ENCODE results near the gene ZNF473. TPM values are rescaled to one million over a fixed set of nuclear protein-coding genes. Genes with fewer than 3 reads are reported as not detected.
A peak's percentile ranks its signal among the peaks of the same experiment; 100 is the strongest.
"Not testable (repeated sequence)": the region's sequence is repeated elsewhere in the genome, so short reads cannot be mapped to it uniquely, and the experiment has no call there.

ZNF473 gene
- polyA plus RNA-seq, 3 donors: 15.4 to 19.1 (median 18.7) TPM

DNA sequence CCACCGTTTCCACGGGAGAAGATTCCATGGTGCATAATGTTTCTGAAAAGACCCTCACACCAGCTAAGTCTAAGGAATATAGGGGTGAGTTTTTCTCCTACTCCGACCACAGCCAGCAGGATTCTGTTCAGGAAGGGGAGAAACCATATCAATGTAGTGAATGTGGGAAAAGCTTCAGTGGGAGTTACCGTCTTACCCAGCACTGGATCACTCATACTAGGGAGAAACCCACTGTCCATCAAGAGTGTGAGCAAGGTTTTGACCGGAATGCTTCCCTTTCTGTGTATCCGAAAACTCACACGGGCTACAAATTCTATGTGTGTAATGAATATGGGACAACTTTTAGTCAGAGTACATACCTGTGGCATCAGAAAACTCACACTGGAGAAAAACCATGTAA is 19.1 kb downstream of the ZNF473 start:
- DNase-seq: no peak

DNA sequence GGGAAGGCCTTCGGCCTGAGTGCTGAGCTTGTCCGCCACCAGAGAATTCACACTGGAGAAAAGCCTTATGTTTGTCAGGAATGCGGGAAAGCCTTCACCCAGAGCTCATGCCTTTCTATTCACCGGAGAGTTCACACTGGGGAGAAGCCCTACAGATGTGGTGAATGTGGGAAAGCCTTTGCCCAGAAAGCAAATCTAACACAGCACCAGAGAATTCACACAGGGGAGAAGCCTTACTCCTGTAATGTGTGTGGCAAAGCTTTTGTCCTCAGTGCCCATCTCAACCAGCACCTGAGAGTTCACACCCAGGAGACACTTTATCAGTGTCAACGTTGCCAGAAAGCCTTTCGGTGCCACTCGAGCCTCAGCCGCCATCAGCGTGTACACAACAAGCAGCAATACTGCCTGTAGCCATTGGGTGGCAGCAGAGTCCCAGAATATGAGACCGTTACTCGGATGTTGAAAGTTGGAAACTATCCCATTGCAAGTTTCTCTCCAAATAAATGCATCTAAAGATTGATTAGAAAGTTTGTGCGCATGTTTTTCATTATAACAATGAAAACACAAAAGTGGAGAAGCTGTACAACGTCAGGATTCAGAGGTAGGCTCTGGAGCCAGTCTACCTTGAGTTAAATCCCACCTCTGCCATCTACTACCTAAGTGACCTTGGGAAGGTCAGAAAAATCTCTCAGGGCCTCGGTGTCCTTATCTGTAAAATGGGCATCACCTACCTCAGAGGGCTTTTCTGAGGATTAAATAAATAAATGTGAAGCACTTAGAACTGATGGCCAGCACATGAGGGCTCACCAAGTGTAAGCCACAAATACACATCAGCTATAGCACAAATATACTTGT is 21.1 kb downstream of the ZNF473 start:
- peak; percentile 52 for DNase-seq

DNA sequence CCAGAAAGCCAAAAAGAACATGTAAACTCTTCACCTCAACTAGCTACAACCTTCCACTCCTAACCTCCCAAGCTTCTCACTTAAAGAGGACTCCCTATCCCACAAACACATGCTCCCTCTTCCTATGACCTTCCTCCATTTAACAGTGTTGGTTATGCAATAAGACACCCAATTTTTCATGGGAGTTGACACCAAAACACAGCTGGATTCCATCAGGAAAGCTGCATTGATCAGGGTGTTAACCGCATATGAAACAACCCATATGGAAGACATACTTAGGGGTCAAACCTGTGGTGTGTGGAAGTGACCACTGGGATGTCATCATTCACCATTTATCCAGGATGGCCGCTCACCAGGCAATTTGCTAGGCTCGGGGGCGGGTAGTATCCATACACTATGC is 21.9 kb downstream of the ZNF473 start:
- no peak for DNase-seq

DNA sequence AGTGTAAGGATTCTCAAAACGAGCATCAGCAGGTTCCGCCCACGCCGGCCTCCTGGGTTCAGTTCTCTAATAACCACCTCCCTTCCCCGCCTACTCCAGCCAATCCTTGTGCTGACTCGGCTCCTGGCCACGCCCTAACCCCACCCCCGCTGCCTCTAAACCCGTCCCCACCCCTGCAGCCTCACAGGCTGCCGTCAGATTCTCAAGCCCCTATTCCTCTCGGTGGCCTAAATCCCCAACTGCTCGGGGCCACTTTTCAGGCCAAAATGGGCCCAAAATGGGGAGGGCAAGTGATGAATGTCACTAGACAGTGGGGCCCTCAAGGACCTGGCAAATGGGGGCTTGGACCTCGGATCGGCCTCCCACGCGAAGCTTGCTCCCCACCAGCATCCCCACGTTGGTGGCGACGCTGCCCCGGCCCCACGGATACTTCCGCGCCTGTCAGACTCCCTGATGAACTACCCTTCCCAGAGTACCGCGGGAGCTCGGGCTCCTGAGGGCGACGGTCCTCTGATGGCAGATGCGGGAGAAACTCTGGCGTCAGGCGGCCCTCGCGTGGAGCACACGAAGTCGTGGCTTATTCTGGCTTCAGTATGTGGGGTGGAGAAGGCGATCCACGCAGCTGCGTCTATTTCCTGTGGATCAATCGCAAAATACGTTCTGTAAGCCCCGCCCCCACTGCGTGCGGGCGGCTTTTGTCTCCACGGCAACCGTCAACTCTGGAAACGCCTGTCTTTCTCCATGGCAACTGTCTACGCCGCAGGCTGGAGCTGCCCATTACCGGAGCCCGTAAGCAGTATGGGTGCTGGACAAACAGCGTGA is 24.8 kb downstream of the ZNF473 start:
- peak; percentile 88 for DNase-seq

DNA sequence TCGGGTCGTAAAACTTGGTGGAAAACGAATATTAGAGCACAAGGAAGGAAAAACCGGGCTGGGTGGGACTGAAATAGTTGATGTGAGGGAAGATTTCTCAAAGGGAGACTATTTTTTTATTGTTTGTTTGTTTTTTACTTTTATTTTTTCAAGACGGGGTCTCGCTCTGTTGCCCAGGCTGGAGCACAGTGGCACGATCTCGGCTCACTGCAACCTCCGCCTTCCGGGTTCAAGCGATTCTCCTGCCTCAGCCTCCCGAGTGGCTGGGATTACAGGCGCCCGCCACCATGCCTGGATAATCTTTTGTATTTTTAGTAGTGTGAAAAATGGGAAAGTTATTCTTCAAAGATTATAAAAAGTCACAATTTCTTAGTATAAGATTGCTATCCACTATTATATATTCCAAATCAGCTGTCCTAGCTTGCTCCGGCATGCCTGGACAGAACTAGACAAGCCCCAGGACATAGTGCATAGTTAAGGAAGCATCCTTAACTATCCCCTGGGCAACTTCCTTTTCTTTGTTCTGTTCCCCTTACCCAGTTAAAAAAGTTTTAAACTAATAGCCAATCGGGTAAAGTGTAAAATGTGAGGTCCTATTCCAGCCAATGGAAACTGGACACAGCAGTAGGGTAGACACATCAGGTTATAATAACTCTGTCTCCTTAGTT is 25.6 kb downstream of the ZNF473 start:
- DNase-seq: not testable (repeated sequence)

DNA sequence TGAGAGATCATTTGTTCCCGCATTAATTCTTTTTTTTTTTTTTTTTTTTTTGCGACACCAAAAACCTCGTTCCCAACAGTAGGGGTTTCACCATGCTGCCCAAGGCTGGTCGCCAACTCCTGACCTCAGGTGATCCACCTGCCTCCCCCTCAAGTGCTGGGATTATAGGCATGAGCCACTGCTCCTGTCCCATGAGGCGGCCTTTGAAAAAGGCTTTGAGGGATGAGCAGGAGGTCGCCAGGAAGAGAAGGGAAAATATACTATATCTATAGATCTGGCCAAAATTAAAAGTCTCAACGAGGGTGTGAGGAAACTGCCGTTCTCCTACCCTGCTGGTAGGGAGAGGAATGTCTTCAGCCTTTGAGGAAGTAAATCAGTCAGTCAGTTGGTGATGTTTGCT is 26.2 kb downstream of the ZNF473 start:
- DNase-seq: no peak

DNA sequence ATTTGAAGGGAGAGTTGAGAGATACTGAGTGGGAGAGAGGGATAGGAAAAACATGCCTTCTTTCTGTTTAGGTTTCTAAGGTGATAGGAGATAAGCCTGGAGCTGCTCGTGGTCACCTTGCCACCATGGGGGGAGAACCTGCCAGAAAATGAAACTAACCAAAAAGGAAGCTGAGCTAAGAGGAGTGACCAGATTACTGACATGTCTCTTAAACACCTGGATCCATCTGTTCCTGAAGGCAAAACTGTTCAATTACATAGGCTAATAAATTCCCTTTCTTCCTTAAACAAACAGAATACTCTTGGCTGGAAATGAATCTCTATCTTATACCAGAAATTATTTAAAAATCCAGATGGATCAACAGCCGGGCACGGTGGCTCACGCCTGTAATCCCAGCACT is 27.3 kb downstream of the ZNF473 start:
- DNase-seq: no peak

DNA sequence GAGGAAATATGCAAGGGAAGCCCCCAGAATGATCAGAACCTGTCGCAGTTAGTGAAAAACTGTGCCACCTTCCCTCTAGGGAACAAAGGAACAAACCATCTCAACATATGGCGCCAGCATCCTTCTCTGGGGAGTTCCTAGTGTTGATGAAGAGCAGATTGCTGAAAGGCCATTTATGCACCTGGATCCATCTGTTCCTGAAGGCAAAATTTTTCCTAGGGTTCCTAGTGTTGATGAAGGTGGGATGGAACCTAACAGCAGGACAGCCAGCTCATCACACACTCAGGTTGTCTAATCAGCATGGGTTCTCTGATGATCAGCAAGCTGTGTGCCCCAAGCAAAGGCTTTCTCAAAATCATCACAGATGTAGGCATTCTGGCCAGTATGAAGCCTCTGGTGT is 32.6 kb downstream of the ZNF473 start:
- DNase-seq: no peak

DNA sequence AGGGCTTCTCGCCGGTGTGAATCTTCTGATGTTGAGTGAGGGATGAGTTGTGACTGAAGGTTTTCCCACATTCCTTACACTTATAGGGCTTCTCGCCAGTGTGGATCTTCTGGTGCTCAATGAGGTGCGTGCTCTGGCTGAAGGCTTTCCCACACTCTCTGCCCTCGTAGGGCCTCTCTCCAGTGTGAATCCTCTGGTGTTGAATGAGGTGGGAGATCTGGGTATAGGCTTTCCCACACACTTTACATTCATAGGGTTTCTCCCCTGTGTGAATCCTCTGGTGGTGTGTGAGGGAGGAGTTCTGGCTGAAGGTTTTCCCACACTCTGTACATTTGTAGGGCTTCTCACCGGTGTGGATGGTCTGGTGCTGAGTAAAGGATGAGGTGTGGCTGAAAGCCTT is 33.2 kb downstream of the ZNF473 start:
- DNase-seq: no peak

DNA sequence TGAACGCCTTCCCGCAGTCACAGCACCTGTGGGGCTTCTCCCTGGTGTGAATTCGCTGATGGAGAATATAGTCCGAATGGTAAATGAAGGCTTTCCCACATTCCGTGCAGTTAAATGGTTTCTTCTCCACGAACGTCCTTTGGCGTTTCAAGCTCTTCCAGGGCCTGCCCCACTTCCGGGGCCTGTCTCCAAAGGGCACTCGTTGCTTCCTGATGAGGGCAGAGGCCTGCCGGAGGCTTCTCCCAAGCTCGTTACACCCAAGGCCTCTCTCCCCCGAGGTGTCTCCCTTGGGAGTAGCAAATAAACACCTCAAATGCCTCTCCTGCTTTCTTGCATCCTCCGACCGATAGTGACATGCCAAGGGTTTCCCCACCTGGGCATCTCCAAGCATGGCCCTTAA is 34.3 kb downstream of the ZNF473 start:
- no peak for DNase-seq

DNA sequence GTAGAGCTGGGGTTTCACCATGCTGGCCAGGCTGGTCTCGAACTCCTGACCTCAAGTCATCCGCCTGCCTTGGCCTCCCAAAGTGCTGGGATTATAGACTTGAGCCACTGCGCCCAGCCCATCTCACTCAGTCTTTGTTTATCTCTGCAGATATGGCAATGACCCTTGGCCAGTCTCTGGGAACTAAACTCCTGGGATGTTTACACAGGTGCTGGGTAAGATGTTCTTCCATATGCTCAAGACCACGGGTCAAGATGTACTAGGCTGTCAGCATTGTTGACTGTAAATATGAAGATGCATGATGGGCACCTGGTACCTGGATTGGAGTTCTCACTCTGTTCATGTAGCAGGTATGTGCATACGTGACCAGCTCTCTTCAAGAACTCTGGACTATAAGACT is 35.8 kb downstream of the ZNF473 start:
- no peak for DNase-seq

DNA sequence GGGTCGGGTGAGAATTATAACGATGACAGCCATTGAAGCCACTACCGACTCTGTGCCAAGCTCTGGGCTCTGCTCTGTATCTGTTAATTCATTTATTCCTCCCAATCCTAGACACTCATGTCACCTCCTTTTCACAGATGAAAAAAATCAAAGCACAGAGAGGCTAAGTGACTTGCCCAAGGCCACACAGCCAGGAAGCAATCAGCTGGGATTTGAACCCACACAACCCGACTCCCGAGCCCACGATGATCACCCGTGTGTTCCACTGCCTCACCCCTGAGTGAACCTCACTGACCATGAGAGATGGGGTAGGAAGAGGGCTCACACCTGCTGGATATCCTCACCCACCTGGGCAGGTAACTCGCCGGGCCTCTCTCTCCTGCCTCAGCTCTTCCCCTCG is 40.1 kb downstream of the ZNF473 start:
- DNase-seq: no peak

DNA sequence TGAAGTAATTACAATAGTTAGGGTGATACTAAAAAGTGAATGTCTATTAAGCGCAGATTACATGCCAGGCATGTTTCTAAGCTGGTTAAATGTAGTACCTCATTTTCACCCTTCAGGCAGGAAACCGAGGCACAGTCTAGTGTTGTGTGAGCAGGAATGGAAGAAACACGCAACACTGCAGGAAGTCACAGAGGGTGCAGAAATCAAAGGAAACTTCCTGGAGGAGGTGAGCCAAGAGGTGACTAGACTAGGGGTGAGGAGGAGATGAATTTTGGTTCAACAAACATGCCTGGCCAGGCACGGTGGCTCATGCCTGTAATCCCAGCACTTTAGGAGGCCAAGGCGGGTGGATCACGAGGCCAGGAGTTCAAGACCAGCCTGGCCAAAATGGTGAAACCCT is 41.8 kb downstream of the ZNF473 start:
- no peak for DNase-seq

DNA sequence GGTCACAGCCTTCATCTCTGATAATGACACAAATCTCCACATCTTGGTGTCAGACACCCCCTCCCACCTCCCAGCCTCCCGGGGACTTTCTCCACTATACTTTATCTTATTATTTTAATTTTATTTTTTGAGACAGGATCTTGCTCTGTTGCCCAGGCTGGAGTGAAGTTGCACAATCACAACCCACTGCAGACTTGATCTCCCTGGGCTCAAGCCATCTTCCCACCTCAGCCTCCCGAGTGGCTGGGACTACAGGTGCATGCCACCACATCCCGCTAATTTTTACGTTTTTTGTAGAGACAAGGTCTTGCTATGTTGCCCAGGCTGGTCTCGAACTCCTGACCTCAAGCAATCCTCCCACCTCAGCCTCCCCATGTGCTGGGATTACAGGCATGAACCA is 42.6 kb downstream of the ZNF473 start:
- not testable (repeated sequence) for DNase-seq

DNA sequence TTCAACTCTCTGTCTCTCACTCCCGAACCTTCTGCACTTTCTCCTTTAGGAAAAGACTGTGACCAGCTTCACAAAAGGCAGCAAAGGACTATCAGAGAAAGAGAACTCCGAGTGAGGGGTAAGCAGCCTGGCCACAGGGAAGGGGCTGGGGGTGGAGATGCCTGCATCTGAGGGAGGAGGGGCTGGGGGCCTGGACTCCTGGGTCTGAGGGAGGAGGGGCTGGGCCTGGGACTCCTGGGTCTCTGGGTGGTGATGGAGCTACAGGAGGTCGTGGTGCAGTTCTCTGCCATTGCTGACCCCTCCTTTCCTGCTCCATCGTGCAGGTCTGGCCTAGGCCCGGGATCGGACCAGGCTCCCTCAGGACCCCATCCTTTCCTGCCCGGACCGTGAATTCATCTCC is 49.3 kb downstream of the ZNF473 start:
- not testable (repeated sequence) for DNase-seq

DNA sequence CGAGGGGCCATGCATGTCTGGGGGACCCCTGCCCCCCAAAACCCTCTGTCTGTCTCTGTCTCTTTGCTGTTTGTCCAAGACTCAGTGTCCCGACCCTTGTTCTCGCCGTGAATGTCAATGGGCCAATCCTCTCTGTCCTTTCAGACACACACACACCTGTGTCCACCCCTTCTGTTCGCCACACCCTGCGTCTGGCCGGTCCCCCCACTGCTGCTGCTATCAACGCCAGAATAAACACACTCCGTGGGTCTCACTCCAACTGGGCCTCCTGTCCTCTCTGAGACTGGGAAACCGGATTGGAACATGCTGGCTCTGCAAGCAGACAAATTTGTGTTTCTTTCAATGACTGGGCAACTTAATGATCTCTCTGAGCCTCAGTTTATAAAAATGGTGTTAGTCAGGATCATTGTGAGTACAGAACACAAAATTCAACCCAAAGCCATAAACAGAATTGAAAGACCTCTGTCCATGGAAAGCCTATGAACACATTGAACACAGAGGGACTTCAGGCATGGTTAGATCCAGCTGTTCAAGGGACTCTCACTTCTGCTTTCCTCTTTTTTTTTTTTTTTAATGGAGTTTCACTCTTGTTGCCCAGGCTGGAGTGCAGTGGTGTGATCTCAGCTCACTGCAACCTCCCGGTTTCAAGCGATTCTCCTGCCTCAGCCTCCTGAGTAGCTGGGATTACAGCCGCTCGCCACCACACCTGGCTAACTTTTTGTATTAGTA is 50.0 kb downstream of the ZNF473 start:
- not testable (repeated sequence) for DNase-seq

DNA sequence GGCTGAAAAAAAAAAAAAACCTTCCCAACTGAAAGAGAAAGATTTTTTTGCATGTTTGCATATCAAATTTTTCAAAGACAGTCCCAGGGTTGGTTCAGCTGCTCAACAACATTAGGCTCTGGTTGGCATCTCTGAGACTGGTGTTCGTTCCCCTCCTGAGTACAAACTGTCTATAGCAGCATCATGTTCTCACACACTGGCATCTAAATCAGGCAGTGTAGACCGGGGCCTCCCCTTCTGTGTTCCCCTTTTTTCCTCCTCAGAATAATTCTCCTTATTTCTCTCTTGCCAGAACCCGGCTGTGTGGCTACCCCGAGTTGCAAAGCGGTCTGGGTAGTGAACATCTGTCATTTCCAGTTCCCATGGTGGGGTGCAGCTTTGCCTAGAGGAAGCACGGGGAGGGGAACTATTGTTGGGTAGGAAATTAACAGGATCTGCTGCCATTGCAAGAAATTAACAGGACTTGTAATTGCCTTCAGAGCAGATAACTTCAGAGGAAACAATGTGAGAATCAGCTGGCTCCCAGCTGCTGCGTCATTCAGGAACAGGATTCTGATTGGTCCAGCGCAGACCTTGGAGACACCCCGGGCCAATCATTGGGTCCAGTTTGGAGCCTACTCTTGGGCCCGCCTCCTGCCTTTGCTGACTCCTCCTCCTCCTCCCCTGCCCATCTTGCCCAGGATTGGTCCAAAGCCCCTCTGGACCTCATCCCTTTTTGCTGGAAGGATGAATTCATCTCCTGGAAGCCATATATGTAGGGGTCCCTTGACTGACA is 51.0 kb downstream of the ZNF473 start:
- DNase-seq: not testable (repeated sequence)

DNA sequence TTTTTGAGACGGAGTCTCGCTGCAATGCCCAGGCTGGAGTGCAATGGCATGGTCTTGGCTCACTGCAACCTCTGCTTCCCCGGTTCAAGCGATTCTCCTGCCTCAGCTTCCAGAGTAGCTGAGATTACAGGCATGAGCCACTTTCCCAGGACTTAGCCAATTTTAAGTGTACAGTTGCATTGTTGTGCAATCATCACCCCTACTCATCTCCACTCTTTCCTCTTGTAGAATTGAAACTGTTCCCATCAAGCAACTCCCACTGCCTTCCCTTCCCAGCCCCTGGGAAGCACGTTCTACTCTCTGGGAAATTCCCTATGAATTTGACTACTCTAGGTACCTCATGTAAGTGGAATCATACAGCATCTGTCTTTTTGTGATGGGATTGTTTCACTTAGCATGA is 53.2 kb downstream of the ZNF473 start:
- not testable (repeated sequence) for DNase-seq

DNA sequence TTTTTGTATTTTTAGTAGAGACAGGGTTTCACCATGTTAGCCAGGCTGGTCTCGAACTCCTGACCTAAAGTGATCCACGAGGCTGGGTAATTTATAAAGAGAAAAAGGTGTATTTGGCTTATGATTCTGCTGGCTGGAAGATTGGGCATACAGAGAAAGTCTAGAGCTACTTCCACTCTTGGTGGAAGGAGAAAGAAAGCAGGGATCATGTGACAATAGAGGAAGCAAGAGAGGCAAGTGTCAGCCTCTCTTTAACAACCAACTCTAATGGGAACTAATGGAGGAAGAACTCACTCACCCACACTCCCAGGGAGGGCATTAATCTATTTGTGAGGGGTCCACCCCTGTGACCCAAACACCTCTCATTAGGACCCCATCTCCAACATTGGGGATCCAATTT is 58.6 kb downstream of the ZNF473 start:
- not testable (repeated sequence) for DNase-seq

DNA sequence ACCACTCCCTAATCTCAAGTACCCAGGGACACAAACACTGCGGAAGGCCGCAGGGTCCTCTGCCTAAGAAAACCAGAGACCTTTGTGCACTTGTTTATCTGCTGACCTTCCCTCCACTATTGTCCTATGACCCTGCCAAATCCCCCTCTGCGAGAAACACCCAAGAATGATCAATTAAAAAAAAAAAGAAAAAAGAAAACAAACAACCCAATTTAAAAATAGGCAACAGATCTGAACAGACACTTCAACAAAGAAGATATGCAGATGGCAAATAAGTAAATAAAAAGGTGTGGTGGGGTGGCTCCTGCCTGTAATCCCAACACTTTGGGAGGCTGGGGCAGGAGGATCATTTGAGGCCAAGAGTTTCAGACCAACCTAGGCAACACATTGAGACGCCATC is 61.3 kb downstream of the ZNF473 start:
- not testable (repeated sequence) for DNase-seq

DNA sequence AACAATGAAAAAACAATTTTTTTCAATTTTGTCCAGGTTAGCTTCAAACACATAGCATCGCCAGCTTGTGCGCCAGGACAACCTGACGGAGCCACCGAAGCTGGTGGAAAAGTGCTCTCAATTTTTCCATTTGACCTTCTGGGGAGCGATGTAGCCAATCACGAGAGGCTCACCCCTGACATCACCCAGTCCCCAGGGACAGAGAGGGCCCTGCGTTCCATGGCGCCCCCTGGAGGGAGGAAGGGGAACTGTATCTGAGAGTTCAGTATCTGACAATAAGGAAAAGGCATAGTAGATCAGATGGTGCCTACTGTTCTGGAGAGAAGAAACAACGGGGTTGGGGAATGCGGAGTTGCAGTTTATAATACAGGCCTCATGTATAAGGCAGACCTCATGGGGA is 64.9 kb downstream of the ZNF473 start:
- DNase-seq: not testable (repeated sequence)
